SK-N-SH treated with all-trans-retinoic acid at 6 μM for 48 hours (cell line): ENCODE data around the gene PON2.
A peak's percentile ranks its signal among the peaks of the same experiment; 100 is the strongest.

Experiments used
- ATAC-seq: fragments of 200-7000 bp; cut with Tn5 transposase; 3 replicates; pipeline ENCODE4 v1.9.1; 2020; ENCODE audit warnings: mild to moderate bottlenecking, moderate library complexity
- ARNTL ChIP-seq: fragments of 450-650 bp; formaldehyde crosslinking; IDR thresholded peaks from 2 replicates; pipeline ENCODE4 v1.5.0; 2020; ENCODE audit warnings: low read depth, mild to moderate bottlenecking, moderate library complexity, borderline replicate concordance
- CREB5 ChIP-seq: fragments of 250-450 bp; sonication (Bioruptor Pico); IDR thresholded peaks from 2 replicates; pipeline ENCODE4 v1.5.1; 2020; ENCODE audit warnings: low read depth, mild to moderate bottlenecking, moderate library complexity
- CSDC2 ChIP-seq: fragments of 250-450 bp; sonication (Bioruptor Pico); IDR thresholded peaks from 2 replicates; pipeline ENCODE4 v1.5.0; 2020; ENCODE audit warnings: mild to moderate bottlenecking, moderate library complexity
- CSRNP3 ChIP-seq: fragments of 250-450 bp; sonication (Bioruptor Pico); IDR thresholded peaks from 2 replicates; pipeline ENCODE4 v1.5.1; 2021; ENCODE audit warnings: mild to moderate bottlenecking, moderate library complexity
- ESRRG ChIP-seq: fragments of 250-450 bp; sonication (Bioruptor Pico); IDR thresholded peaks from 2 replicates; pipeline ENCODE4 v1.6.1; 2021; ENCODE audit warnings: mild to moderate bottlenecking
- GLIS3 ChIP-seq: fragments of 250-450 bp; sonication (Bioruptor Pico); IDR thresholded peaks from 2 replicates; pipeline ENCODE4 v1.5.0; 2020; ENCODE audit warnings: mild to moderate bottlenecking, moderate library complexity
- ISL1 ChIP-seq: fragments of 250-450 bp; sonication (Bioruptor Pico); IDR thresholded peaks from 2 replicates; pipeline ENCODE4 v2.1.2; 2022; ENCODE audit warnings: mild to moderate bottlenecking, moderate library complexity
- OSR1 ChIP-seq: fragments of 250-450 bp; sonication (Bioruptor Pico); IDR thresholded peaks from 2 replicates; pipeline ENCODE4 v1.8.0; 2022; ENCODE audit warnings: moderate library complexity, mild to moderate bottlenecking, inconsistent platforms
- POU6F1 ChIP-seq: fragments of 250-450 bp; sonication (Bioruptor Pico); IDR thresholded peaks from 2 replicates; pipeline ENCODE4 v1.8.0; 2021; ENCODE audit warnings: low read depth, mild to moderate bottlenecking, moderate library complexity, borderline replicate concordance
- PPARA ChIP-seq: fragments of 250-450 bp; sonication (Bioruptor Pico); IDR thresholded peaks from 2 replicates; pipeline ENCODE4 v1.5.0; 2020; ENCODE audit warnings: mild to moderate bottlenecking, borderline replicate concordance
- RARB ChIP-seq: fragments of 250-450 bp; sonication (Bioruptor Pico); IDR thresholded peaks from 2 replicates; pipeline ENCODE4 v1.8.0; 2021; ENCODE audit warnings: mild to moderate bottlenecking, moderate library complexity
- SNAI2 ChIP-seq: fragments of 250-450 bp; sonication (Bioruptor Pico); IDR thresholded peaks from 2 replicates; pipeline ENCODE4 v1.5.0; 2020; ENCODE audit warnings: mild to moderate bottlenecking, moderate library complexity
- TCF4 ChIP-seq: fragments of 250-450 bp; sonication (Bioruptor Pico); IDR thresholded peaks from 2 replicates; pipeline ENCODE4 v1.8.0; 2021; ENCODE audit warnings: mild to moderate bottlenecking, moderate library complexity, borderline replicate concordance
- TOX ChIP-seq: fragments of 250-450 bp; sonication (Bioruptor Pico); IDR thresholded peaks from 2 replicates; pipeline ENCODE4 v1.8.0; 2021; ENCODE audit warnings: mild to moderate bottlenecking, moderate library complexity, borderline replicate concordance
- TSHZ2 ChIP-seq: fragments of 250-450 bp; sonication (Bioruptor Pico); IDR thresholded peaks from 2 replicates; pipeline ENCODE4 v1.5.0; 2020; ENCODE audit warnings: mild to moderate bottlenecking, moderate library complexity
- ZFP3 ChIP-seq: fragments of 250-450 bp; sonication (Bioruptor Pico); IDR thresholded peaks from 2 replicates; pipeline ENCODE4 v1.5.0; 2020; ENCODE audit warnings: mild to moderate bottlenecking, moderate library complexity
- ZFP30 ChIP-seq: fragments of 450-650 bp; formaldehyde crosslinking; IDR thresholded peaks from 2 replicates; pipeline ENCODE4 v1.5.0; 2022; ENCODE audit warnings: mild to moderate bottlenecking, moderate library complexity
- ZNF565 ChIP-seq: fragments of 450-650 bp; formaldehyde crosslinking; conservative IDR thresholded peaks from 2 replicates; pipeline ENCODE4 v1.5.0; 2020; ENCODE audit warnings: low read depth, mild to moderate bottlenecking, moderate library complexity
- TF ChIP-seq, protein P1 (sequence below): fragments of 250-450 bp; sonication (Bioruptor Pico); IDR thresholded peaks from 2 replicates; pipeline ENCODE4 v1.8.0; 2020; ENCODE audit warnings: mild to moderate bottlenecking, moderate library complexity, borderline replicate concordance

PON2 gene

GRCh38 chr7:95434557-95435421, at the start of gene PON2:
Gene PON2 (minus strand): TSS chr7:95435028. CDS start chr7:95434951, 77 bp downstream.
- peak; percentile 100 for ATAC-seq
- TF ChIP-seq TSHZ2 (CRISPR knock-in tag): peak; percentile 9; the same call in 1 of the 2 replicates
- no peak for TF ChIP-seq ZNF565 (CRISPR knock-in tag)
- no peak for TF ChIP-seq ZFP30 (CRISPR knock-in tag)
- no peak for TF ChIP-seq ARNTL (CRISPR knock-in tag)
- TF ChIP-seq SNAI2: no peak
- TF ChIP-seq, protein P1, sequence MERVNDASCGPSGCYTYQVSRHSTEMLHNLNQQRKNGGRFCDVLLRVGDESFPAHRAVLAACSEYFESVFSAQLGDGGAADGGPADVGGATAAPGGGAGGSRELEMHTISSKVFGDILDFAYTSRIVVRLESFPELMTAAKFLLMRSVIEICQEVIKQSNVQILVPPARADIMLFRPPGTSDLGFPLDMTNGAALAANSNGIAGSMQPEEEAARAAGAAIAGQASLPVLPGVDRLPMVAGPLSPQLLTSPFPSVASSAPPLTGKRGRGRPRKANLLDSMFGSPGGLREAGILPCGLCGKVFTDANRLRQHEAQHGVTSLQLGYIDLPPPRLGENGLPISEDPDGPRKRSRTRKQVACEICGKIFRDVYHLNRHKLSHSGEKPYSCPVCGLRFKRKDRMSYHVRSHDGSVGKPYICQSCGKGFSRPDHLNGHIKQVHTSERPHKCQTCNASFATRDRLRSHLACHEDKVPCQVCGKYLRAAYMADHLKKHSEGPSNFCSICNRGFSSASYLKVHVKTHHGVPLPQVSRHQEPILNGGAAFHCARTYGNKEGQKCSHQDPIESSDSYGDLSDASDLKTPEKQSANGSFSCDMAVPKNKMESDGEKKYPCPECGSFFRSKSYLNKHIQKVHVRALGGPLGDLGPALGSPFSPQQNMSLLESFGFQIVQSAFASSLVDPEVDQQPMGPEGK (CRISPR knock-in tag): peak; percentile 96
- TF ChIP-seq ESRRG (CRISPR knock-in tag): no peak
- peak; percentile 67; the same call in 1 of the 2 replicates for TF ChIP-seq POU6F1 (CRISPR knock-in tag)
- no peak for TF ChIP-seq GLIS3 (CRISPR knock-in tag)
- TF ChIP-seq TOX: no peak
- TF ChIP-seq CSDC2: no peak
- TF ChIP-seq RARB: no peak
- no peak for TF ChIP-seq OSR1

GRCh38 chr7:95482424-95482823, 47.6 kb upstream of the PON2 start:
- no peak for ATAC-seq
- TF ChIP-seq TCF4 (CRISPR knock-in tag) (no peak), ISL1 (CRISPR knock-in tag) (no peak), ARNTL (CRISPR knock-in tag) (no peak), ZFP3 (CRISPR knock-in tag) (no peak), GLIS3 (CRISPR knock-in tag) (no peak)

DNA sequence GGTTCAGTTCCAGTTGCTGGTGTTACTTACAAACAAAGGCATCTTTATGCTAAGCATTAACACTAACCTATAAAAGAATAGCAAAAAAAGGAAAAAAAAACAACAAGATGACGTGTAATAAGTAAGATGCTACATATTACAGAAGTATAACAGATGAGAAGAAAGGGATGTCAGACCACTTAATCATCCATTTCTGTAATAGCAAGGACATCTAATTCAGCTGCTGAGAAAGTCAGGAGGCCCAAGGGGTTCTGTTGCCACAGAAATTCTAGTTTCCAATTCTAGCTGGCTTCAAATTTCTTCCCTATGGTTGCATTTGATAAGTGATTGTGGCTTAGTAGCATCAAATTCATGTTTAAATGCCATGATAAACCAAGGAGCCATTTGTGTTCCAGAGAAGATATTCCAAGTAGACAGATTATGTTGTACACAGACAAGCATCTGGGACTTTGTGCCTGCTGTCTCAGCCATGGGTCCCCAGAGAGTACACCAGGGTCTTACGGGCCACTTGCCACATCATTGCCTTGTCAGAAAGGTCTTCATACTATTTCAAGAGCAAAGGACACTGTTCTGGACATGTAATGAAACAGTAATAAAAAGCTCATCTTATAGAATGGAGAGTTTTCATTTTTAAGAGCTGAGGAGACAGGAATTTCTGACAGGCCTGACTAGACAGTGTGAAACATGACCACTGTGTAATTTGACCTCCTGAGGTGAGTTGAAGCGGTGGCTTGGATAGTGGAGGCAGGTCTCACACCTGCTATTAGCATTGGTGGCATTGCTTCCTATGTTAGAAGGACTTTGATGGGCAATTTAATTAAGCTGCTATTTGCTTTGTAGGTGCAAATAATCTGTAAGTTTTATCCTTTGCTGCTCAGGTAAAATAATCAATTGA, 46.7 kb upstream of the PON2 start:
- ATAC-seq: no peak
- TF ChIP-seq, protein P1 (CRISPR knock-in tag): no peak
- TF ChIP-seq PPARA (no peak), OSR1 (no peak), CREB5 (no peak), TSHZ2 (CRISPR knock-in tag) (no peak), ZNF565 (CRISPR knock-in tag) (no peak), CSDC2 (no peak), CSRNP3 (no peak), SNAI2 (no peak), ESRRG (CRISPR knock-in tag) (no peak)
